CD14-positive monocyte (primary cell): ENCODE data around the gene LAMB1. TPM values are rescaled to one million over a fixed set of nuclear protein-coding genes. Genes with fewer than 3 reads are reported as not detected.

Experiments used
- DNase-seq, 3 donors: peaks; one replicate each; pipeline ENCODE4 v3.0.0-alpha.2; 2011 to 2022
- H2AFZ ChIP-seq: 2 replicates; pipeline ENCODE4 v1.6.0; 2012; ENCODE audit warnings: mild to moderate bottlenecking, low read depth, low read length, inconsistent platforms; ENCODE audit not compliant: insufficient read depth, poor library complexity, severe bottlenecking
- H3K27ac ChIP-seq, 2 donors: 1 replicate in 1 of 2; 2 replicates in 1 of 2; pipeline ENCODE4 v1.5.1; 2012 to 2013; ENCODE audit warnings: low read length in 2 of 2, control low read depth in 1 of 2, inconsistent platforms in 1 of 2, low read depth in 1 of 2, mild to moderate bottlenecking in 1 of 2
- H3K27me3 ChIP-seq, 2 donors: one replicate each; pipeline versions ENCODE4 v1.6.0 to v1.6.1; 2011 to 2013; ENCODE audit warnings: low read length in 2 of 2; ENCODE audit not compliant: control insufficient read depth in 2 of 2, insufficient read depth in 2 of 2
- H3K36me3 ChIP-seq, 2 donors: replicated peaks in 1 of 2; 1 replicate in 1 of 2; 2 replicates in 1 of 2; pipeline versions ENCODE4 v1.5.1 to v1.6.1; 2012 to 2013; ENCODE audit warnings: low read length in 2 of 2, control low read depth in 1 of 2, inconsistent platforms in 1 of 2, mild to moderate bottlenecking in 1 of 2; ENCODE audit not compliant: insufficient read depth in 2 of 2, control insufficient read depth in 1 of 2
- H3K4me1 ChIP-seq, 2 donors: 1 replicate in 1 of 2; 2 replicates in 1 of 2; pipeline versions ENCODE4 v1.5.1 to v1.6.1; 2012 to 2013; ENCODE audit warnings: low read length in 2 of 2, control low read depth in 1 of 2, inconsistent platforms in 1 of 2, mild to moderate bottlenecking in 1 of 2, moderate library complexity in 1 of 2; ENCODE audit not compliant: insufficient read depth in 2 of 2, control insufficient read depth in 1 of 2
- H3K4me2 ChIP-seq: replicated peaks from 2 replicates; pipeline ENCODE3; 2012; ENCODE audit warnings: low read length, moderate library complexity, mild to moderate bottlenecking; ENCODE audit not compliant: poor library complexity, severe bottlenecking; ENCODE audit errors: extremely low read depth
- H3K4me3 ChIP-seq, 3 experiments: fragments of 200-600 bp in 1 of 3; sonication (generic) in 1 of 3; replicated peaks in 1 of 3; 1 replicate in 2 of 3; 2 replicates in 1 of 3; pipeline ENCODE4 v1.5.1; 2011 to 2013; ENCODE audit warnings: low read length in 3 of 3, mild to moderate bottlenecking in 3 of 3, control low read depth in 2 of 3, low read depth in 2 of 3, inconsistent platforms in 1 of 3, moderate library complexity in 1 of 3
- H3K79me2 ChIP-seq: 2 replicates; pipeline ENCODE4 v1.6.0; 2012; ENCODE audit warnings: mild to moderate bottlenecking, control low read depth, inconsistent platforms, low read length, moderate library complexity; ENCODE audit not compliant: insufficient read depth
- H3K9ac ChIP-seq: 2 replicates; pipeline ENCODE4 v1.6.0; 2017; ENCODE audit warnings: low read length, mild to moderate bottlenecking; ENCODE audit not compliant: insufficient read depth, poor library complexity, severe bottlenecking
- H3K9me3 ChIP-seq, 2 donors: replicated peaks in 1 of 2; 1 replicate in 1 of 2; 2 replicates in 1 of 2; pipeline versions ENCODE4 v1.5.1 to v1.6.1; 2012 to 2013; ENCODE audit warnings: low read length in 2 of 2, control low read depth in 1 of 2; ENCODE audit not compliant: control insufficient read depth in 1 of 2, insufficient read depth in 1 of 2
- H4K20me1 ChIP-seq: 2 replicates; pipeline ENCODE4 v1.6.0; 2012; ENCODE audit warnings: mild to moderate bottlenecking, low read length, control low read depth, moderate library complexity; ENCODE audit not compliant: insufficient read depth
- H3K27ac Mint-ChIP-seq, 7 donors: one replicate each; pipeline ENCODE4 v1.8.0; 2020; ENCODE audit warnings: mild to moderate bottlenecking in 7 of 7, mixed read lengths in 7 of 7, moderate library complexity in 6 of 7, inconsistent platforms in 2 of 7
- H3K27me3 Mint-ChIP-seq, 3 donors: one replicate each; pipeline ENCODE4 v1.8.0; 2021 to 2022; ENCODE audit warnings: low read depth in 3 of 3, mild to moderate bottlenecking in 3 of 3, mixed read lengths in 3 of 3, moderate library complexity in 3 of 3, inconsistent platforms in 1 of 3
- H3K36me3 Mint-ChIP-seq, 2 donors: one replicate each; pipeline ENCODE4 v1.8.0; 2020; ENCODE audit warnings: mixed read lengths in 2 of 2, inconsistent platforms in 1 of 2, mild to moderate bottlenecking in 1 of 2
- H3K4me1 Mint-ChIP-seq: one replicate; pipeline ENCODE4 v1.8.0; 2020; ENCODE audit warnings: mild to moderate bottlenecking, mixed read lengths
- H3K4me3 Mint-ChIP-seq, 2 donors: one replicate each; pipeline ENCODE4 v1.8.0; 2020; ENCODE audit warnings: mild to moderate bottlenecking in 2 of 2, mixed read lengths in 2 of 2, moderate library complexity in 1 of 2
- H3K9me3 Mint-ChIP-seq, 7 donors: one replicate each; pipeline ENCODE4 v1.8.0; 2020 to 2022; ENCODE audit warnings: mixed read lengths in 7 of 7, mild to moderate bottlenecking in 6 of 7, moderate library complexity in 6 of 7, inconsistent platforms in 2 of 7
- WGBS: methylation state at CpG from one replicate; pipeline ENCODE4 v1.1.5; 2013; ENCODE audit warnings: missing lambda C conversion rate; ENCODE audit not compliant: insufficient coverage; 5-methylcytosine and 5-hydroxymethylcytosine counted together
- intact Hi-C, 2 donors: fragments of 100-400 bp; cut with micrococcal nuclease; formaldehyde crosslinking; loops; one replicate each; pipeline versions ENCODE4 v1.15.0 to v1.15.1; 2023
- polyA plus RNA-seq, 3 donors: library from polyadenylated mRNA; depleted of rRNA in 1 of 3; unstranded in 2 of 3; stranded (reverse) in 1 of 3; fragments of 300-500 nt in 2 of 3; fragments of >200 nt in 1 of 3; fragmentation: Illumina TruSeq in 2 of 3; gene quantifications; 1 replicate in 2 of 3; 2 replicates in 1 of 3; pipeline ENCODE4 v1.2.3, GENCODE V29; 2012 to 2021
- TF ChIP-seq, protein P1 (sequence below): fragments of 200-600 bp; IDR thresholded peaks from one replicate; pipeline ENCODE4 v1.8.0; 2022; ENCODE audit warnings: antibody characterized with exemption, mild to moderate bottlenecking

The LAMB1 gene
- polyA plus RNA-seq, 3 donors = 0.42 TPM; not detected in 2

DNA sequence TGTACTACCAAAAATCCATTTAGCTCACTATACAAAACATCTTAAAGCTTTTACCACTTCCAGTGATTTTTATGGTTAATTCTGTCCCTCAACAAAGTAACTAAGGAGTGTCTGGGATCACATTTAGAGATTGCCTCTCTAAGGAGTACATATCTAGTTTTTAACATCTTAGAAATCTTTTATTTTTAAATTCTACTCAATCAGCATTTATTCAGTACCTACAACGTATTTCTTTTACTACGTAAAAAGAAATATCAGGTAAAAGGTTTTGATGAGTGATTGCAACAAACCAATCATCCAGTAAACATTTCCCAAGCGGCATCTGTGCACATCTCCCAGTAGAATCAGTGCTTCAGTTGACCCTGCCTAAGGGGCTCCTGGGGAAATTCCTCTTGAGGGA is 31.9 kb downstream of the LAMB1 start:
- no peak overlapping the region for H3K4me3 Mint-ChIP-seq
- peaks cover 0 to 3% (median 2%) of the 10 kb centered on the region in 3 donors for H3K27me3 Mint-ChIP-seq
- H3K9me3 Mint-ChIP-seq = peaks cover 0 to 6% (median 0%) of the 10 kb centered on the region in 7 donors
- Histone ChIP-seq H3K27ac (no peak overlapping the region), H3K4me3 (no peak overlapping the region), H3K36me3 (no peaks in the 10 kb centered on the region), H3K27me3 (no peaks in the 10 kb centered on the region), H3K79me2 (no peaks in the 10 kb centered on the region), H2AFZ (no peak overlapping the region), H3K9ac (no peak overlapping the region), H3K9me3 (no peaks in the 10 kb centered on the region), H3K4me2 (no peak overlapping the region), H4K20me1 (no peaks in the 10 kb centered on the region), H3K4me1 (no peaks in the 10 kb centered on the region)
- H3K4me1 Mint-ChIP-seq = peaks cover 5% of the 10 kb centered on the region
- intact Hi-C loops = no loop called here
- WGBS = no CpG with 5 or more reads among the region's 3 CpGs
- TF ChIP-seq, protein P1, sequence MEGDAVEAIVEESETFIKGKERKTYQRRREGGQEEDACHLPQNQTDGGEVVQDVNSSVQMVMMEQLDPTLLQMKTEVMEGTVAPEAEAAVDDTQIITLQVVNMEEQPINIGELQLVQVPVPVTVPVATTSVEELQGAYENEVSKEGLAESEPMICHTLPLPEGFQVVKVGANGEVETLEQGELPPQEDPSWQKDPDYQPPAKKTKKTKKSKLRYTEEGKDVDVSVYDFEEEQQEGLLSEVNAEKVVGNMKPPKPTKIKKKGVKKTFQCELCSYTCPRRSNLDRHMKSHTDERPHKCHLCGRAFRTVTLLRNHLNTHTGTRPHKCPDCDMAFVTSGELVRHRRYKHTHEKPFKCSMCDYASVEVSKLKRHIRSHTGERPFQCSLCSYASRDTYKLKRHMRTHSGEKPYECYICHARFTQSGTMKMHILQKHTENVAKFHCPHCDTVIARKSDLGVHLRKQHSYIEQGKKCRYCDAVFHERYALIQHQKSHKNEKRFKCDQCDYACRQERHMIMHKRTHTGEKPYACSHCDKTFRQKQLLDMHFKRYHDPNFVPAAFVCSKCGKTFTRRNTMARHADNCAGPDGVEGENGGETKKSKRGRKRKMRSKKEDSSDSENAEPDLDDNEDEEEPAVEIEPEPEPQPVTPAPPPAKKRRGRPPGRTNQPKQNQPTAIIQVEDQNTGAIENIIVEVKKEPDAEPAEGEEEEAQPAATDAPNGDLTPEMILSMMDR = no peak
- H3K36me3 Mint-ChIP-seq = no peaks in the 10 kb centered on the region
- H3K27ac Mint-ChIP-seq = no peak overlapping the region
- no peak for DNase-seq

DNA sequence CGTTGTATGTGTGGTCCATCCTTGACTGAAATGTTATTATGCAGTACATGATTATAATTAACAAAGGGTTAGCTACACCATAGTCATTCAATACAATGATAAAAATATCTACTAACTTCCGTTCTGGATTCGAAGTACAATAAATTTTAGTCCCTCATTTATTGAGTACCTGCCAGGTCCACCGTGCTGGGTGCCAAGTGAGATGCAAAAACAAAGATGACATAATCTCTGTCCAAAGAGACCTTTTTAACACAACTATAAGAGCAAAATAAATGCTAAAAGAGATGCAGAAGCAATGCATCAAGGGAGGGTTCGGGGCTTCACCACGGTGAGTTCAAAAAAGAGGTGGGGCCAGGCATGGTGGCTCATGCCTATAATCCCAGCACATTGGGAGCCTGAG is 33.1 kb downstream of the LAMB1 start:
- Histone ChIP-seq H3K27me3 (no peaks in the 10 kb centered on the region), H3K9ac (no peak overlapping the region), H3K36me3 (no peaks in the 10 kb centered on the region), H3K4me2 (no peak overlapping the region), H3K4me1 (no peaks in the 10 kb centered on the region), H3K27ac (no peak overlapping the region), H4K20me1 (no peaks in the 10 kb centered on the region), H2AFZ (no peak overlapping the region), H3K79me2 (no peaks in the 10 kb centered on the region), H3K4me3 (no peak overlapping the region), H3K9me3 (no peaks in the 10 kb centered on the region)
- Mint-ChIP-seq H3K27me3 (peaks cover 0 to 3% (median 2%) of the 10 kb centered on the region in 3 donors), H3K27ac (no peak overlapping the region), H3K9me3 (peaks cover 0 to 7% (median 0%) of the 10 kb centered on the region in 7 donors), H3K4me3 (no peak overlapping the region), H3K4me1 (peaks cover 5% of the 10 kb centered on the region), H3K36me3 (no peaks in the 10 kb centered on the region)
- TF ChIP-seq, protein P1 = no peak
- intact Hi-C loops = no loop called here
- WGBS = 100% methylated on average over 2 of the region's 6 CpGs
- DNase-seq = no peak
